SU-DHL-6 (cell line): Measurements from ENCODE around the gene GIGYF2.
"Not testable (repeated sequence)": the region's sequence is repeated elsewhere in the genome, so short reads cannot be mapped to it uniquely, and the experiment has no call there.

Experiments used
- CTCF ChIP-seq: fragments of 200-600 bp; sonication (generic); IDR thresholded peaks from one replicate; pipeline ENCODE4 v1.5.1; 2017; ENCODE audit warnings: antibody characterized with exemption, mild to moderate bottlenecking, low read length, moderate library complexity; ENCODE audit not compliant: insufficient read depth, poor library complexity, severe bottlenecking
- EZH2phosphoT487 ChIP-seq: fragments of 200-600 bp; sonication (generic), shearing (Covaris generic); conservative IDR thresholded peaks from 2 replicates; pipeline ENCODE4 v1.6.1; 2018; ENCODE audit warnings: mild to moderate bottlenecking, antibody characterized with exemption, low read length, moderate library complexity, mixed read lengths

- TF ChIP-seq EZH2phosphoT487, CTCF: not testable (repeated sequence)
These were observed 210.6 kb downstream of the GIGYF2 start for GRCh38 chr2:232907718-232908085.
